IPS-NIHi11 (cell line): Measurements from ENCODE around the gene DNASE1L1.

ENCODE experiments used
- DNase-seq: peaks from one replicate; pipeline ENCODE4 v3.0.0; 2012; ENCODE audit warnings: mixed read lengths, low spot score

DNASE1L1 gene

DNA sequence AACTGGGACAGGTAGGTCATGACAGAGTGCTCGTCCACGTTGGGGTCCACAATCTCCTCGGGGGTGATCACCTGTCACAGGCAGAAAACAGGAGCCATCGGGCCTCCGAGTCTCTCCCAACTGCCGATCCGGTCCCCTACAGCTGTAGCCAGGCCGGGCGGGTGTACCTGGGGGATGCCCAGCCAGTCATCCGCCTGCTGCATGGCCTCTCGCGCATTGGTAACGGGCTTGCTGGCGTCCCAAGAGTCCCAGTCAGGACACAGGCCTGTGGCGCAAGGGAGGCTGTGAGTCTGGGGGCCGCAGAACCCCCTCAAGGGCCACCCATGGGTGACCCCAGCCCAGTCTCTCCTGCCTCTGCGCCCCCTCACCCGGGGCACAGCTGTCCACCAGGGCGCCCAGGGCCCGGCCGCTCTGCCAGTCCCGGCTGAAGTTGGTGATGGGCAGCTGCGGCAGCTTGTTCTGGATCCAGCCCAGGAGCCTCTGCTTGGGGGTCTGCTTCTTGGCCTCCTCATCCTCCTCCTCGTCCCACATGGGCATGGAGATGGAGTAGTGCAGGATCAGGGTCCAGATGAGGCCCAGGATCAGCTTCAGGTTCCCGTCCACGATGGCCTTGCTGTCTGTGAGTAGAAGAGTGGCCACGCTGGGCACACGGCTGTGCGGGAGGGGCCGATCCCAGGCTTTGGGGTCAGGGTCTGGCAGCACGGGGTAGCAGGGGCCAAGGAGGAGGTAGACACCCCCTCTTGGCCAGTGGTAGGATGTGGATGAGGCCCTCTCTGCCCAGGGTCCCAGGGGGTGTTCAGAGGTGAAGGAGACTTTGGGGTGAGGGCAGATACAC lies 41.4 kb downstream of the DNASE1L1 start:
- no peak for DNase-seq

DNA sequence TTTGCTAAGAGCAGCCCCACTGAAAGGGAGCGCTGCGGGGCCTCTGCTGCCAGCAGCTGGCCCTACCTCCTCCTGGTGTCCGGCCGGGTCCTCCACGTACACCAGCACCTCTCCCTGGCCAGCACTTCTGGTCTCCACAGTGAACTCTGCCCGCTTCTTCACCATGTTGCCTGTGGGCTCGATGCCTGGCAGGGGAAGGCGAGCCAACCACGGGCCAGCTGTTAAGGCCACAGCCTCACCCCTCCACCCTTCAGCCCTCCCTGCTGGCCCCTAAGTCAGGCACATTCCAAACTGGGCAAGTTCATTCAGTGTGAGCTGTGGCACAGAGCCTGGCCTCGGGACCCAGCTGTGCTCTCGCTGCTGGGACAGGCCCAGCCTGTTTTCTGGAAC lies 42.4 kb downstream of the DNASE1L1 start:
- no peak for DNase-seq

DNA sequence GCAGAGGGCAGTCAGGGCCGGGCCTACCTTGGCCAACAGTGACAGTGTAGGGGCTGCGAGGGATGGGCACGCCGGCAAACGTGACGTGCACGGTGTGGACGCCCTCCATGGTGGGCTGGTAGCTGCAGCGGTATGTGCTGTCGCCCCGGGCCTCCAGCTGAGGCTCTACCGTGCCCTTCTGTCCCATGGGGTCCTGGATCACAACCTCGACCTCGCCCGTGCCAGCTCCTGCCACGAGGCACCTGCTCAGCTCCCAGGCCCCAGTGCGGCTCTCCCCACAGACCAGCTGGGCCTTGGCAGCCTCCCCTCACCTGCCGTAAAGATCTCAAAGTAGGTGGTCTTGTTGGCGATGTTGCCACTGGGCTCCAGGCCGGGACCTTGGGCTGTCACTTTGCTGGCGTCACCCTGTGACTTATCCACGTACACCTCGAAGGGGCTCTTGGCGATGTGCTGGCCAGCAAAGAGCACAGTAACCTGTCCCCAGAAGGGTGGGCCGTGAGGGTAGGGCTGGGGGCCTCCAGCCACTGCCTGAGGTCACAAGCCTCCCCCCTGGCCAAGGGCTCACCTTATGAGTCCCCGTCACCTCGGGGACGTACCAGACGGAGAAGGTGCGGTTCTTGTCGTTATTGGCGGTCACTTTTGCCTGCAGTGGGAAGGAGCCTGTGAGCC lies 42.9 kb downstream of the DNASE1L1 start:
- no peak for DNase-seq

DNA sequence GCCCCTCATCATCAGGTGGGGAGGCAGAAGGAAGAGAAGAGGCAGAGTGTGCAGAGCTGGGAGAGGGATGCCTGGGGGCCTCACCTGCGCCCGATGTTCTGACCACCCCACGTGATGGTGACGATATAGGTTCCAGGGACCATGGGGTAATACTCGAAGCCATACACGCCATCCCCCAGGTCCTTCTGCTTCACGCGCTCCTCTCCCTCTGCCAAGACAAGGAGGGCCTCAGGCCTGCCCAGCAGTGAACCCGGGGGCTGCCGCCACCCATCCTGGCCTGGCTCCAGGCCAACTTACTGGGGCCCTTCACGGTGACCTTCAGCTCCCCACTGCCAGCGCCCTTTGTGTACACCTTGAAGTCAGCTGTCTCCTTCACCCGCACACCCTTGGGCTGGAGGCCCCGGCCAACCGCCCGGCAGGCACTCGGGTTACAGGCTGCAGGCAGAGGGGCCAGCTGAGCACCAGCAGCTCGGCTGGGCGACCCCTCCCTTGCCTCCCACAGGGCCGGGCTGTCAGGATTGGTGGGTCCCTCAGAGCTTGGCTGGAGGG lies 43.9 kb downstream of the DNASE1L1 start:
- DNase-seq = no peak

DNA sequence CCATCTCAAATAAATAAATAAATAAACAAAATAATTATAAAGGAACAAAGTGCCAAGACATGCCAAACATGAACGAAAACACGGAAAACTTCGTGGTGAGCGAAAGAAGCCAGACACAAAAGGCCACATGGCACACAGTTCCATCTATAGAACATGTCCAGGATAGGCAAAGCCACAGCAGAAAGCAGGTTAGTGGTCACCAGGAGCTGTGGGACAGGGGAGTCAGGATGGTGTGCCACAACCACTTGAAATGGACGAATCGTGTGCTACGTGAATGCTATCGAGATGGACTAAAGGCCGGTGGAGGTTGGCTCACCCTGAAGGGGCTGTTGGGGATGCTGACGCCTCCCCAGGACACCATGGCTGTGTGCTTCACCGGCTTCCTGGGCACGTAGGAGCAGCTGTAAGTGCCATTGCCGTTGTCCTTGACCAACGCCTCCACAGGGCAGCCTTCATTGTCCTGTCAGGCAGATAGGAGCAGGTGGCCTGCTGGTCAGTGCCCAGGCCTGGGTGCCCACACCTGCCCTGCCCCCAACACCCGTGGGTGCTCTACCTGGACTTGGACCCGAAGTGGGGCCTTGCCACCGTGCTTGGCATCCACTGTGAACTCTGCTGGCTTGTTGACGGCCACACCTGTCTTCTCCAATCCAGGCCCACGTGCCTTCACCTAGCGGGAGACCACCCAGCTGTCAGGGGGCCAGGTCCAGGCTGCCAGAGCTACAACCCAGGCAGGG lies 45.2 kb downstream of the DNASE1L1 start:
- no peak for DNase-seq

DNA sequence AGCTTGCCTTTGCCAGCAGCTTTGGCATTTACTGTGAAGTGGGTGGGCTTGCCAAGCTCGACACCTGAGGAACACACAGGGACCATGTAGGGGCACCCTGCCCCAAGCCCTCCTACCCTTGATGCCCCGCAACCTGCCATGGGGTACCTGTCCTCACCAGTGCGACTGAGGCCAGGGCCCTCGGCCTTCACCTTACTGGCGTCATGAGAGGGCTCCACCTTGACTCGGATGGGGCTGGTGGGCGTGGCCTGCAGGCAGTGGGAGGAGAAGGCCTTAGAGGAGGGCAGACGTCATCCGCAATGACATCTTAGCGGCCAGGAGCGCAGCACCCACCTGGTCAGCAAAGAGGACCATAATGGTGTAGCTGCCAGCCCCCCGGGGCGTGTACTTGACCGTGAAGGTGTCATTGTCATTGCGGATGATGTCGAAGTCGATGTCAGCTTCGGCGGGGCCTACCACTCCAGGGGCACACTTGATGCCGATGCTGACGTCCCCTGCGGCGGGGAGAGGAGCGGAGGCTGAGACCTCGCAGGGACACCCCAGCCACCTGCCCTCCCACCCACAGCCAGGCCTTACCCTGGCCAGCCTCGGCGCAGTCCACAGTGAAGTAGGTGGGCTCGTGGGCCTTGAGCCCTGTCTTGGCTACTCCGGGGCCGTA lies 46.8 kb downstream of the DNASE1L1 start:
- DNase-seq = no peak

DNA sequence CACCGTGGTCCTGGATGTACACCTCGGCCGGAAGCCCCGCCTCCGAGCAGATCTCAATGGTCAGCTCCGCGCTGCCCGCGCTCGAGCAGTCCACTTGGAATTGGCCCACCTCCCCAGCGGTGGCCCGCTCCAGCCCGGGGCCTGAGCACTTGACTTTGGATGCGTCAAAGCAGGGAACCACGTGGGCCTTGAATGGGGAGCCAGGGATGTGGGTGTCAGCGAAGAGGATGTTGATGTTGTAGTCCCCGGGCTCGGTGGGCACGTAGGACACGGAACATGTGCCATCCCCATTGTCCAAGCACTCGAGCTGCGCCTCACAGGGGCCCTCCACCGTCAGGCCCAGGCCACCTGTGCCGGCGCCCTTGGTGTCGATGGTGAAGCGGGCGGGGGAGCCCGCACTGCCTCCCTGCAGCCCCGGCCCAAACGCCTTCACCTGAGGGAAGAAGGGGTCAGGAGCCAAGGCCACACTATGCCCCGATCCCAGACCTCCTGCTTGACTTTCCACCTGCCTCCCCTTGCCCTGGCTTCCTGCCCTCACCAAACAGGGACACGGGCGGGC lies 48.8 kb downstream of the DNASE1L1 start:
- DNase-seq = no peak

DNA sequence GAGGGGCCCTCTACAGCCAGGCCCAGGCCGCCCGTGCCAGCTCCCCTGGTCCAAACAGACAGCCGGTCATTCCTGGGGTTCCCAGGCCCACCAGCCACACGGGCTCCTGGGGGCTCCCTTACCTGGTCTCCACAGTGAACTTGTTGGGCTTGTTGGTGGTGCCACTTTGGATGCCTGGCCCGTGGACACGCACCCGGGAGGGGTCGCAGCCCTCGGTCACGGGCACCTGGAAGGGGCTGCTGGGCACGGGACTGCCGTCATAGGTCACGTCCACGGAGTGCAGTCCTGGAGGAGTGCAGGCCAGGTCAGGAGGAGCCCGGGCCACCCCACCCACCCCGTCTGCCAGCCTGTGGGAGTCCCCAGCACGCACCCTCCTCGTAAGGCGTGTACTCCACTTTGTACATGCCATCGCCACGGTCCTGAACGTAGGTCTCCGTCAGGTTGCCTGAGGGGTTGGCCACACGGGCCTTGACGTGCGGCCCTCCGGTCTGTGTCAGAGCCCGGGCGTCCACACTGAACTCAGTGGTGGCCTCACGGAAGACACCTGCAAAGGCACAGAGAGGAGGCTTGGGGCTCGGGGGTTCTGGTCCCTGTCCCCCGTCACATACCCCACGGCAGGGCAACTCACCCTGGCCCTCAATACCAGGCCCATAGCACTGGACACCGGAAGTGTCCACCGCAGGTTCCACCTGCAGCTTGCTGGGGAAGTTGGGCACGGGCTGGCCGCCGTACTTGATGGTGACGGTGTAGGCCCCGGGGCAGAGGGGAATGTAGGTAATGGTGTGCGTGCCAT lies 49.5 kb downstream of the DNASE1L1 start:
- DNase-seq = no peak

DNA sequence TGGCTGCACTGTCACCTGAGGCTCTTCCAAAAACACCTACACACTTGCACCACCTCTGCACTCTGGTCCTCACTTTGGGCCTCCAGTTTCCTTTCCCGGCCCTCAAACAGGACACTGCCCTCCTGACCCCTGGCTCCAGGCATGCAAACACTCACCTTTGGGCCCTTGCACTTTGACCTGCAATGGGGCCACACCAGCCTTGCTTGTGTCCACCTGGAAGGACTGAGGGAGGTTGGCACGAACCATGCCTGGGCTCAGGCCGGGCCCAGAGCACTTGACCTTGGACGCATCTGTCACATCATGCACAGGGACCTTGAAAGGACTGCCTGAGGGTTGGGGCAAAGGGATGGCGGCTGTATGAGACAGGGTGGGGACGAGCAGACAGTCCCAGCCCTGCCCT lies 50.2 kb downstream of the DNASE1L1 start:
- no peak for DNase-seq

DNA sequence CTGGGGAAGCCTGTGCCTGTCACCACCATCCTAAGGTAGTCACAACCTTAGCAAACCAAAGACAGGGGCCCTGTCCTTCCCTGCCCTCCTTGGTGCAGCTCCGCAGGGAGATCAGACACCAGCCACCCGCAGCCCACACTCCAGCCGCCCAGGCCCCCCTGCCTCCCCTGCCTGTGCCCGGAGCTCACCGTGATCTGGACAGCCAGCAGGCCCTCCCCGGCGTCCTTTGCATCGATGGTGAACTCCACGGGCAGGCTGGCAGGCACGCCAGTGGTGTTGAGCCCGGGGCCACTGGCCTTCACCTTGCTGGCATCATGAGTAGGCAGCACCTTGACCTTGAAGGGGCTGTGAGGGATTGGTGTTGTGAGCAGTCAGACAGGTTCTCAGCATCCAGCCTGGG lies 51.0 kb downstream of the DNASE1L1 start:
- DNase-seq = no peak

DNA sequence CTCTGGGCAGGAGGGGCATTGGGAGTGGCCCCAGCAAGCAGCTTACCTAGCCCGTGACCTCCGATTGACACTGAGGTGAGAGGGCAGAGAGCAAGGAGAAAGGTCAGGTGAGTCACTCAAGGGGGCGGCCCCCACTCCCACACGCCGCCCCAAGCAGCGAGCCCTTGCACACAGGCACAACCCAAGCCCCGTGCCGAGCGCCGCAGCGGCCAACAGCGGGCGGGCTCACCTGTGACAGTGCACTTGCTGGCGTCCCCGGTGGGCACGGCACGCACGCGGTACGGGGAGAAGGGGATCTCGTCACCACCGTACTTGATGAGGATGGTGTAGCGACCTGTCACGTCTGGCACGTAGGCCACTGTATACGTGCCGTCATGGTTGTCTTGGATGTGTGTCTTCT lies 51.8 kb downstream of the DNASE1L1 start:
- no peak for DNase-seq

DNA sequence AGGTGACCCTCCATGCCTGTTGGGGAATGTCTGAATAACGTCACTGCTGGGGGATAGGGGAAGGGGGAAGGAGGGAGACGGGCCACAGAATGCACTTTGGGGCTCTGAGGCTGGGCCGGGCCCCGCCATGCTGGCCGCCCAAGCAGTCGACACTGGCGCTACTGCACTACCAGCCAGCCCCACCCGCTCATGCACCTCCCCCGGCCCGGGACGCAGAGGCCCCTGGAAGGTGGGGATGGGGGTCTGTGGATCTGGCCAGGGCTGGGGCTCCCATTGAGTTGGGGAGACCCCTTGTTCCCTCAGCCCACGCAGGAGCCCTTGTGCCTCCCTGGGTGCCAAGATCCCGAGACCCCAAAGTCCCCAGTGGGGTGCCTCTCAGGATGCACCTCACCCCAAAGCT lies 52.5 kb downstream of the DNASE1L1 start:
- DNase-seq = no peak

DNA sequence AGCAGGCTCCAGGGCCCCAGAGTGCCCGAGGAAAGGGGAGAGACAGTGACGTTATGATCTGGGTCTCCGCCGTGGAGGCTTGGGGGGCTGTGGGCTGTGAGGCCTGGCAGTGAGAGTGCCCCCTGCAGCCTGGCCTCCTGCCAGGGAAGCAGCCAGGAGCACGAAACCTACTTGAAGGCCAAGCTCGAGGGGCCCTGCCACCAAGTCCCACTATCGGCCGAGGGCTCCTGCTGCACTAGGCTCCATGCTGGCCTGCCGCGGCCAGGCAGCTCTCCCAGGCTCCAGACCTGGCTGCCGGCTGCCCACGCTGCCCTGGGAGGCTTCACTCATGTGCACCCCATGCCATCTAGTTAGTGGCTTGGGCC lies 53.3 kb downstream of the DNASE1L1 start:
- DNase-seq = no peak

DNA sequence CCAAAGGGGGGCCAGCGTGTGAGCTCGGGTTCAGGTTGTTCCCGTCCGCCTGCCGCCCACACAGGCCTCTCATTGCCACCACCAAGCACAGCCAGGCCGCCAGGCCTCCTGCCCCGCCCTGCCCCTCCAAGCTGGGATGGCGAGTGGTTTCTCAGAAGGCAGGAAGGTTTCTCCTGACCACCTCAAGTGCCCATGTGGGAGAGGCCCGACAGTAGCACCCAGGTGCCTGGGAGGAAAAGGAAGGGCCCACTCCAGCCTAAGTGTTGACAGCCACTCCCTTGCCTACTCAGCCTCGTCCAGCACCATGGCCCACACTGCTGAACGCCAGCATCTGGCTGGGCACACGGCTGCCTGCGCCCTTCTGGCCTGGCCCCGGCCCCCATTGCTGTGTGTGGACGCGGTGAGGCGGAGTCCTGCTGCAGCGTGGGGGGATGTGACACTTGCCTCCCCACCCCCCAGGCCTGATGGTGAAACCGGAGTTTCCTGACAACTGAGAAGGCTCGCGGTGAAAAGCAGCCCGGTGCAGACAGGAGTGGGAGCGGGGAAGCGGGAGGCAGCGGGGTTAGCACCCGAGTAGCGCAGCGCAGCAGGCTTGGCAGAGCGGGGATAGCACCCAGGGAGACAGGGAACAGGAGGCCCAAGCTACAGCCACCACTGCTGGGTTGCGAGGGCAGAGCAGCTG lies 53.8 kb downstream of the DNASE1L1 start:
- DNase-seq = no peak

DNA sequence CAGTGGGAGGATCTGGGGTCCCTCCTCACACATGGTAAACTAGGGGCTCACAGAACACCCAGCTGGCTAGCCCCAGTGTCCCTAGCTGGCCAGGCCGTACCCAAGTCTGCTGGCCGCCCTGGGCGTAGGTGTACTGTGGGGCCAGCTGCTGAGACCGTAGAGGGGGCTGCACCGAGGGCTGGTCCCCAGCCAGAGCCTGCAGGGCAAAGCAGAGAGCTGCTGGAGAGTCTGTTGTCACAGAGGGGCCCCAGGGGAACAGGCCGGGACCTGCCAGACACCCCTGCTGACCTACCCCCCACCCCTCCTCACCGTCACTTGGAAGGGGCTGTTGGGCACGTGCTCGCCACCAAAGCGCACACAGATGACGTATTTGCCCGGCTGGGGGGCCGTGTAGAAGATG lies 54.5 kb downstream of the DNASE1L1 start:
- no peak for DNase-seq

DNA sequence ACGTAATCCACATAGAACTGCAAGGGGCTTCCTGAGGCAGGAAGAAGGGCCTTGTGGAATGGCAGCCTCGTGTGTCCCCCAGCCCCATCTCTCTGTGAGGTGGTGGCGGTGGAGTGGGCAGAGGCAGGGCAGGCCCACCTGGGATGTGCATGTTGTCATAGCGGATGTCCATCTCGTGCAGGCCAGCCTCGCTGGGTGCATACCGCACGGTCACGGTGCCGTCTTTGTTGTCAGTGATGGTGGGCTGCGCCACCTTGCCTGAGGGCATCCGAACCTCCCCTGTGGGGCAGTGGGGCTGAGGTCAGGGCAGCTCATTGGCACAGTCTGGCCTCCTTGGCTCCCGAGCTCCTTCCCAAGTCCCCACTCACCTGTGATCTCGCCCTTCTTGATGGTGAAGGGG lies 55.0 kb downstream of the DNASE1L1 start:
- no peak for DNase-seq

DNA sequence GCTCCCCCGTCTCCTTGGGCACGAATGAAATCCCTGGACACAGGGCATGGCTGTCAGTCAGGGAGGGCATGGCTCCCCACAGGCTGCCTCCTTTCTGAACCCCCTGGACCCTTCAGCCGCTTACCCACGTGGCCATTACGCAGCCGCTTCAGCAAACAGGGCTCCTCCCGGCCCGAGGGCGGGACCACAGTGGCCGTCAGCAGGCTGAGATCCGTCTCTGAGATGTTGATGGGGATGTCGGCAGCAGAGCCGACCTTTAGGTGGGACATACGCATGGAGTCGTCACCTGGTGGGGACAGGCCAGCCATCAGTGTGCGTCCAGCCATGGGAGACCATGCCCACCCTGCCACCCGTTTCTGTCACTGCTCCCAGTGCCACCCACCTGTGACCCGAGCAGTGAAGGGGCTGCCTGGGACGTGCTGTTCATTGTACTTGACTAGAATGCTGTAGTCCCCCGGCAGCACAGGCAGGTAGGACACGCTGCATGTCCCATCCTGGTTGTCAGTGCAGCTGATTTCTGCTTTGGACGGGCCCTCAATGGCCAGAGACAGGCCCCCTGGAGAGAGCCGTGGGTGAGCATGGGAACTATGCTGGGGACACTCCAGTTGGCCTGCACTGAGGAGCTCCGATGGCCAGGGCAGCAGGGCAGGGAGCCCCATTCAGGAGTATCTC lies 55.7 kb downstream of the DNASE1L1 start:
- no peak for DNase-seq

DNA sequence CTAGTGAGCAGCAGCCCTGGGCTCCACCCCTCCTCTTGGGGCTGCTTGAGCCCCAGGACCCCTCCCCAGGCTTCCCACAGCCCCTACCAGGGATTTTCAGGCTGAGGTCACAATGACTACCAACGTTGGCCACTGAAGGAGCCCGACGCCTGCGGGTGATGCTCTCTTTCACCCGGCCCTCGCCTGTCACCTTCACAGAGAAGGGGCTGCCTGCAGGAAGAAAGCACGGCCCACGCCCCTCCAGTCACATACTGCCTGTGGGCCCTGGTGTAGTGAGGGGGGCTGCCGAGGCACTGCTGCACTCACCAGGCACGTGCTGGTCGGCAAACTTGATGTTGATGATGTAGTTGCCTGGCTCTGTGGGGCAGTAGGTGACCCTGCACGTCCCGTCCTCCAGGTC lies 56.6 kb downstream of the DNASE1L1 start:
- no peak for DNase-seq

DNA sequence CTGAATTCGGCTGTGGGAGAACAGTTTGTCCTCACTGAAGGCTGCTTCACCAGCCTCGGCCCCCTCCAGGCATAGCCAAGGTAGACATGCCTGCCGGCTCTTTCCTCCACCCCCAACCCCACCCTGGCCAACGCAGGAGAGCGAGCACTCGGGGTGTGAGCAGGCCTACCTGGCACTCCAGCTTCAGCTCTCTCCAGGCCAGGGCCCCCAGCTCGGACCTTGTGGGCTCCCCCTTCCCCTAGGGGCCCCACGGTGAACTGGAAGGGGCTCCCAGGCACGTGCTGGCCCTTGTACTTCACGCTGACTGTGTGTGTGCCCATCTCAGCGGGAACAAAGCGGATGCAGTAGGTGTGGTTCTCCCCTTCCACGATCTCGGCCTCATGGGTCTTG lies 57.0 kb downstream of the DNASE1L1 start:
- no peak for DNase-seq
